ENCODE data around the gene HDAC7. TPM values are rescaled to one million over a fixed set of nuclear protein-coding genes. Genes with fewer than 3 reads are reported as not detected.

HDAC7 gene
- total and polyA plus RNA-seq, 12 donors: 26.9 to 75.6 (median 40.3) TPM

GRCh38 chr12:47736216-47736615 lies 83.5 kb downstream of the HDAC7 start:
- Histone ChIP-seq H3K27ac (peak overlapping the region; percentile 76 to 93 (median 86)), H3K27me3 (no peaks in the 10 kb centered on the region), H3K36me3 (peaks cover 0 to 16% (median 0%) of the 10 kb centered on the region in 9 donors), H3K4me3 (peak overlapping the region in 1 of 10 donors; percentile 18), H3K9me3 (no peaks in the 10 kb centered on the region), H3K4me1 (peaks cover 41 to 95% (median 78%) of the 10 kb centered on the region in 9 donors)
- TF ChIP-seq CTCF (IDR thresholded peaks at IDR 0.05): no peak
- ATAC-seq: no peak
- intact Hi-C loops (cut with DNase I): loop anchor here in 3 of 10 donors (2.0 kb wide), 3 partner anchors 17 to 19 kb away; no protein-coding TSS in a partner anchor
- WGBS, 2 donors: 31 to 49% methylated on average over 4 of the region's 4 CpGs
- DNase-seq: no peak

GRCh38 chr12:47735649-47736048 lies 84.1 kb downstream of the HDAC7 start:
- H3K27ac ChIP-seq: peak overlapping the region; percentile 45 to 93 (median 86)

GRCh38 chr12:47734725-47735480 lies 84.8 kb downstream of the HDAC7 start:
- no peak for TF ChIP-seq CTCF (IDR thresholded peaks at IDR 0.05)
- intact Hi-C loops (cut with DNase I): no loop called here
- 59 to 68% methylated on average over 12 of the region's 12 CpGs for WGBS, 2 donors
- Histone ChIP-seq H3K27ac (peak overlapping the region; percentile 3 to 93 (median 86)), H3K4me3 (no peak overlapping the region), H3K27me3 (no peaks in the 10 kb centered on the region), H3K36me3 (peaks cover 0 to 16% (median 0%) of the 10 kb centered on the region in 9 donors), H3K4me1 (peaks cover 35 to 95% (median 77%) of the 10 kb centered on the region in 9 donors), H3K9me3 (no peaks in the 10 kb centered on the region)
- DNase-seq (peak in 1 of 2 donors; percentile 44), ATAC-seq (peak in 4 of 8 donors; percentile 1 to 6 (median 2))

More at GRCh38 chr12:47735649-47736048, 84.1 kb downstream of the HDAC7 start:
- no peaks in the 10 kb centered on the region for H3K27me3 ChIP-seq
- TF ChIP-seq CTCF (IDR thresholded peaks at IDR 0.05): no peak
- no peak overlapping the region for H3K4me3 ChIP-seq
- no peaks in the 10 kb centered on the region for H3K9me3 ChIP-seq
- intact Hi-C loops (cut with DNase I): loop anchor here in 3 of 10 donors (2.0 kb wide), 3 partner anchors 17 to 19 kb away; no protein-coding TSS in a partner anchor
- DNase-seq (no peak), ATAC-seq (no peak)
- H3K4me1 ChIP-seq: peaks cover 38 to 95% (median 78%) of the 10 kb centered on the region in 9 donors
- peaks cover 0 to 16% (median 0%) of the 10 kb centered on the region in 9 donors for H3K36me3 ChIP-seq
- WGBS, 2 donors: 79 to 87% methylated on average over 11 of the region's 11 CpGs

GRCh38 chr12:47733142-47733541 lies 86.6 kb downstream of the HDAC7 start:
- H3K4me1 ChIP-seq: peaks cover 34 to 90% (median 72%) of the 10 kb centered on the region in 9 donors
- H3K36me3 ChIP-seq: peaks cover 0 to 4% (median 0%) of the 10 kb centered on the region in 9 donors
- no peak for TF ChIP-seq CTCF (IDR thresholded peaks at IDR 0.05)
- no peak overlapping the region for H3K27ac ChIP-seq
- ATAC-seq (no peak), DNase-seq (no peak)
- H3K4me3 ChIP-seq: no peak overlapping the region
- no peaks in the 10 kb centered on the region for H3K27me3 ChIP-seq
- intact Hi-C loops (cut with DNase I): no loop called here
- no peaks in the 10 kb centered on the region for H3K9me3 ChIP-seq
- 86 to 94% methylated on average over 4 of the region's 4 CpGs for WGBS, 2 donors

Other genes starting within 250 kb of the HDAC7 start
- 10 to 100 TPM; 18.6 to 28.0 (median 21.8) TPM for gene RPAP3, start 113.9 kb downstream of the HDAC7 start, total RNA-seq
- 10 to 100 TPM in 1 of 2 donors, 1 to 10 TPM in 1; 4.8 to 10.1 TPM for gene RPAP3, start 113.9 kb downstream of the HDAC7 start, polyA plus RNA-seq
- gene ENDOU, start 94.4 kb downstream of the HDAC7 start, total RNA-seq: under 1 TPM in 9 of 10 donors, not detected in 1; 0.11 to 0.56 (median 0.31) TPM
- under 1 TPM; 0.26 to 0.29 TPM for gene ENDOU, start 94.4 kb downstream of the HDAC7 start, polyA plus RNA-seq
- 10 to 100 TPM in 9 of 10 donors, 1 to 10 TPM in 1; 9.5 to 54.9 (median 19.8) TPM for gene RAPGEF3, start 61.0 kb downstream of the HDAC7 start, total RNA-seq
- 100 to 1,000 TPM in 1 of 2 donors, 10 to 100 TPM in 1; 22.4 to 173 TPM for gene RAPGEF3, start 61.0 kb downstream of the HDAC7 start, polyA plus RNA-seq
- gene SLC48A1, start 46.7 kb downstream of the HDAC7 start, total RNA-seq: 10 to 100 TPM; 18.6 to 31.9 (median 22.1) TPM
- gene SLC48A1, start 46.7 kb downstream of the HDAC7 start, polyA plus RNA-seq: 10 to 100 TPM; 12.6 to 26.2 TPM
- gene VDR, start 85.1 kb upstream of the HDAC7 start, total RNA-seq: 1 to 10 TPM in 1 of 10 donors, under 1 TPM in 9; 0.08 to 3.0 (median 0.31) TPM
- under 1 TPM; 0.29 to 0.87 TPM for gene VDR, start 85.1 kb upstream of the HDAC7 start, polyA plus RNA-seq
- gene TMEM106C, start 143.7 kb upstream of the HDAC7 start, total RNA-seq: 10 to 100 TPM; 22.3 to 61.8 (median 40.0) TPM
- gene TMEM106C, start 143.7 kb upstream of the HDAC7 start, polyA plus RNA-seq: 10 to 100 TPM; 24.1 to 41.6 TPM
- gene COL2A1, start 184.6 kb upstream of the HDAC7 start, total RNA-seq: under 1 TPM in 1 of 10 donors, not detected in 9; 0.17 TPM
- under 1 TPM; 0.03 to 0.07 TPM for gene COL2A1, start 184.6 kb upstream of the HDAC7 start, polyA plus RNA-seq